ENCODE results near the gene DCBLD1.
A peak's percentile ranks its signal among the peaks of the same experiment; 100 is the strongest.

DCBLD1 gene

GRCh38 chr6:117483004-117483644, 650 bp downstream of the DCBLD1 start:
- DNase-seq (no peak), ATAC-seq (replicated peaks) (peak; percentile 14 to 18)
- Mint-ChIP-seq H3K27me3 (peaks cover 50 to 57% of the 10 kb centered on the region in 2 donors), H3K27ac (peak overlapping the region; percentile 77), H3K4me1 (peaks cover 13 to 22% of the 10 kb centered on the region in 2 donors), H3K4me3 (peak overlapping the region; percentile 86 to 93), H3K36me3 (no peaks in the 10 kb centered on the region), H3K9me3 (no peaks in the 10 kb centered on the region)

- Mint-ChIP-seq H3K4me1 (peaks cover 13 to 22% of the 10 kb centered on the region in 2 donors), H3K9me3 (no peaks in the 10 kb centered on the region), H3K4me3 (peak overlapping the region; percentile 86 to 93), H3K27me3 (peaks cover 48 to 60% of the 10 kb centered on the region in 2 donors), H3K36me3 (no peaks in the 10 kb centered on the region), H3K27ac (peak overlapping the region; percentile 68)
- DNase-seq (no peak), ATAC-seq (replicated peaks) (no peak)
These were observed 1.2 kb downstream of the DCBLD1 start for GRCh38 chr6:117483645-117484016.

- no peak overlapping the region for H3K27ac Mint-ChIP-seq
- ATAC-seq (replicated peaks), result no peak
These were observed 1.7 kb downstream of the DCBLD1 start for GRCh38 chr6:117484052-117484646.

GRCh38 chr6:117485433-117485832, 3.0 kb downstream of the DCBLD1 start:
- no peak for ATAC-seq (replicated peaks)
- H3K27me3 Mint-ChIP-seq, result peaks cover 42 to 60% of the 10 kb centered on the region in 2 donors

More at GRCh38 chr6:117484052-117484646, 1.7 kb downstream of the DCBLD1 start:
- Mint-ChIP-seq H3K36me3 (no peaks in the 10 kb centered on the region), H3K27me3 (peaks cover 46 to 60% of the 10 kb centered on the region in 2 donors), H3K4me1 (peaks cover 13 to 22% of the 10 kb centered on the region in 2 donors), H3K4me3 (no peak overlapping the region), H3K9me3 (no peaks in the 10 kb centered on the region)
- no peak for DNase-seq

GRCh38 chr6:117487821-117488220, 5.3 kb downstream of the DCBLD1 start:
- Mint-ChIP-seq H3K27ac (no peak overlapping the region), H3K27me3 (peaks cover 26 to 40% of the 10 kb centered on the region in 2 donors), H3K4me1 (peaks cover 2 to 9% of the 10 kb centered on the region in 2 donors), H3K4me3 (no peak overlapping the region), H3K9me3 (no peaks in the 10 kb centered on the region), H3K36me3 (no peaks in the 10 kb centered on the region)
- DNase-seq, result no peak
- ATAC-seq (replicated peaks), result no peak

More at GRCh38 chr6:117485433-117485832, 3.0 kb downstream of the DCBLD1 start:
- Mint-ChIP-seq H3K27ac (no peak overlapping the region), H3K36me3 (no peaks in the 10 kb centered on the region), H3K4me3 (no peak overlapping the region), H3K9me3 (no peaks in the 10 kb centered on the region), H3K4me1 (peaks cover 13 to 22% of the 10 kb centered on the region in 2 donors)
- DNase-seq, result no peak

GRCh38 chr6:117489003-117489402, 6.5 kb downstream of the DCBLD1 start:
- ATAC-seq (replicated peaks), result no peak
- Mint-ChIP-seq H3K4me3 (no peak overlapping the region), H3K9me3 (no peaks in the 10 kb centered on the region), H3K27me3 (peaks cover 26 to 31% of the 10 kb centered on the region in 2 donors), H3K36me3 (no peaks in the 10 kb centered on the region), H3K27ac (no peak overlapping the region), H3K4me1 (no peaks in the 10 kb centered on the region)
- DNase-seq, result no peak

GRCh38 chr6:117491916-117492315, 9.4 kb downstream of the DCBLD1 start:
- peaks cover 15 to 16% of the 10 kb centered on the region in 2 donors for H3K27me3 Mint-ChIP-seq
- no peak for DNase-seq
- no peak for ATAC-seq (replicated peaks)

GRCh38 chr6:117493470-117493869, 11.0 kb downstream of the DCBLD1 start:
- DNase-seq, result no peak
- Mint-ChIP-seq H3K4me3 (no peak overlapping the region), H3K9me3 (no peaks in the 10 kb centered on the region), H3K27me3 (peaks cover 0 to 4% of the 10 kb centered on the region in 2 donors), H3K27ac (no peak overlapping the region), H3K36me3 (no peaks in the 10 kb centered on the region), H3K4me1 (peaks cover 0 to 6% of the 10 kb centered on the region in 2 donors)
- no peak for ATAC-seq (replicated peaks)

More at GRCh38 chr6:117491916-117492315, 9.4 kb downstream of the DCBLD1 start:
- H3K9me3 Mint-ChIP-seq, result no peaks in the 10 kb centered on the region
- no peaks in the 10 kb centered on the region for H3K4me1 Mint-ChIP-seq
- H3K27ac Mint-ChIP-seq, result no peak overlapping the region
- no peak overlapping the region for H3K4me3 Mint-ChIP-seq
- no peaks in the 10 kb centered on the region for H3K36me3 Mint-ChIP-seq

GRCh38 chr6:117494283-117494682, 11.8 kb downstream of the DCBLD1 start:
- H3K36me3 Mint-ChIP-seq, result no peaks in the 10 kb centered on the region
- peaks cover 0 to 4% of the 10 kb centered on the region in 2 donors for H3K27me3 Mint-ChIP-seq
- no peaks in the 10 kb centered on the region for H3K9me3 Mint-ChIP-seq
- H3K27ac Mint-ChIP-seq, result no peak overlapping the region
- H3K4me3 Mint-ChIP-seq, result no peak overlapping the region
- ATAC-seq (replicated peaks) (no peak), DNase-seq (no peak)
- peaks cover 0 to 8% of the 10 kb centered on the region in 2 donors for H3K4me1 Mint-ChIP-seq

- Mint-ChIP-seq H3K27me3 (peaks cover 0 to 4% of the 10 kb centered on the region in 2 donors), H3K4me1 (peaks cover 0 to 8% of the 10 kb centered on the region in 2 donors), H3K4me3 (no peak overlapping the region), H3K36me3 (no peaks in the 10 kb centered on the region), H3K9me3 (no peaks in the 10 kb centered on the region), H3K27ac (no peak overlapping the region)
- ATAC-seq (replicated peaks) (no peak), DNase-seq (no peak)
These were observed 12.3 kb downstream of the DCBLD1 start for GRCh38 chr6:117494694-117495318.

- Mint-ChIP-seq H3K27me3 (peaks cover 0 to 8% of the 10 kb centered on the region in 2 donors), H3K9me3 (no peaks in the 10 kb centered on the region), H3K27ac (no peak overlapping the region), H3K4me1 (peaks cover 0 to 8% of the 10 kb centered on the region in 2 donors), H3K4me3 (no peak overlapping the region), H3K36me3 (no peaks in the 10 kb centered on the region)
- ATAC-seq (replicated peaks) (no peak), DNase-seq (no peak)
These were observed 13.0 kb downstream of the DCBLD1 start for GRCh38 chr6:117495425-117495824.

GRCh38 chr6:117495869-117496268, 13.4 kb downstream of the DCBLD1 start:
- ATAC-seq (replicated peaks) (no peak), DNase-seq (no peak)
- Mint-ChIP-seq H3K4me3 (no peak overlapping the region), H3K27me3 (peaks cover 0 to 8% of the 10 kb centered on the region in 2 donors), H3K36me3 (no peaks in the 10 kb centered on the region), H3K9me3 (no peaks in the 10 kb centered on the region), H3K4me1 (peaks cover 0 to 8% of the 10 kb centered on the region in 2 donors), H3K27ac (no peak overlapping the region)

- DNase-seq, result no peak
- no peak overlapping the region for H3K27ac Mint-ChIP-seq
- ATAC-seq (replicated peaks), result no peak
These were observed 14.0 kb downstream of the DCBLD1 start for GRCh38 chr6:117496383-117496990.

GRCh38 chr6:117497237-117497636, 14.8 kb downstream of the DCBLD1 start:
- Mint-ChIP-seq H3K4me3 (no peak overlapping the region), H3K27ac (no peak overlapping the region), H3K9me3 (no peaks in the 10 kb centered on the region), H3K4me1 (peaks cover 0 to 8% of the 10 kb centered on the region in 2 donors), H3K27me3 (peaks cover 0 to 8% of the 10 kb centered on the region in 2 donors), H3K36me3 (no peaks in the 10 kb centered on the region)
- DNase-seq (no peak), ATAC-seq (replicated peaks) (no peak)

More at GRCh38 chr6:117496383-117496990, 14.0 kb downstream of the DCBLD1 start:
- H3K36me3 Mint-ChIP-seq, result no peaks in the 10 kb centered on the region
- H3K27me3 Mint-ChIP-seq, result peaks cover 0 to 8% of the 10 kb centered on the region in 2 donors
- peaks cover 0 to 8% of the 10 kb centered on the region in 2 donors for H3K4me1 Mint-ChIP-seq
- H3K4me3 Mint-ChIP-seq, result no peak overlapping the region
- no peaks in the 10 kb centered on the region for H3K9me3 Mint-ChIP-seq

All from stimulated activated naive B cell treated with anti-CD40 and anti-IgM and Interleukin-4, amounts not matched to agents 10 μg/mL and 1 μg/mL and 100 μg/mL, for 72 hours (primary cell).